CD14-positive monocyte (primary cell): ENCODE measurements around the gene MITF. TPM values are rescaled to one million over a fixed set of nuclear protein-coding genes. Genes with fewer than 3 reads are reported as not detected.

ENCODE experiments used
- DNase-seq, 3 donors: peaks; one replicate each; pipeline ENCODE4 v3.0.0-alpha.2; 2011 to 2022
- H2AFZ ChIP-seq: 2 replicates; pipeline ENCODE4 v1.6.0; 2012; ENCODE audit warnings: mild to moderate bottlenecking, low read depth, low read length, inconsistent platforms; ENCODE audit not compliant: insufficient read depth, poor library complexity, severe bottlenecking
- H3K27ac ChIP-seq, 2 donors: 1 replicate in 1 of 2; 2 replicates in 1 of 2; pipeline ENCODE4 v1.5.1; 2012 to 2013; ENCODE audit warnings: low read length in 2 of 2, control low read depth in 1 of 2, inconsistent platforms in 1 of 2, low read depth in 1 of 2, mild to moderate bottlenecking in 1 of 2
- H3K27me3 ChIP-seq, 2 donors: one replicate each; pipeline versions ENCODE4 v1.6.0 to v1.6.1; 2011 to 2013; ENCODE audit warnings: low read length in 2 of 2; ENCODE audit not compliant: control insufficient read depth in 2 of 2, insufficient read depth in 2 of 2
- H3K36me3 ChIP-seq, 2 donors: replicated peaks in 1 of 2; 1 replicate in 1 of 2; 2 replicates in 1 of 2; pipeline versions ENCODE4 v1.5.1 to v1.6.1; 2012 to 2013; ENCODE audit warnings: low read length in 2 of 2, control low read depth in 1 of 2, inconsistent platforms in 1 of 2, mild to moderate bottlenecking in 1 of 2; ENCODE audit not compliant: insufficient read depth in 2 of 2, control insufficient read depth in 1 of 2
- H3K4me1 ChIP-seq, 2 donors: 1 replicate in 1 of 2; 2 replicates in 1 of 2; pipeline versions ENCODE4 v1.5.1 to v1.6.1; 2012 to 2013; ENCODE audit warnings: low read length in 2 of 2, control low read depth in 1 of 2, inconsistent platforms in 1 of 2, mild to moderate bottlenecking in 1 of 2, moderate library complexity in 1 of 2; ENCODE audit not compliant: insufficient read depth in 2 of 2, control insufficient read depth in 1 of 2
- H3K4me2 ChIP-seq: replicated peaks from 2 replicates; pipeline ENCODE3; 2012; ENCODE audit warnings: low read length, moderate library complexity, mild to moderate bottlenecking; ENCODE audit not compliant: poor library complexity, severe bottlenecking; ENCODE audit errors: extremely low read depth
- H3K4me3 ChIP-seq, 3 experiments: fragments of 200-600 bp in 1 of 3; sonication (generic) in 1 of 3; replicated peaks in 1 of 3; 1 replicate in 2 of 3; 2 replicates in 1 of 3; pipeline ENCODE4 v1.5.1; 2011 to 2013; ENCODE audit warnings: low read length in 3 of 3, mild to moderate bottlenecking in 3 of 3, control low read depth in 2 of 3, low read depth in 2 of 3, inconsistent platforms in 1 of 3, moderate library complexity in 1 of 3
- H3K79me2 ChIP-seq: 2 replicates; pipeline ENCODE4 v1.6.0; 2012; ENCODE audit warnings: mild to moderate bottlenecking, control low read depth, inconsistent platforms, low read length, moderate library complexity; ENCODE audit not compliant: insufficient read depth
- H3K9ac ChIP-seq: 2 replicates; pipeline ENCODE4 v1.6.0; 2017; ENCODE audit warnings: low read length, mild to moderate bottlenecking; ENCODE audit not compliant: insufficient read depth, poor library complexity, severe bottlenecking
- H3K9me3 ChIP-seq, 2 donors: replicated peaks in 1 of 2; 1 replicate in 1 of 2; 2 replicates in 1 of 2; pipeline versions ENCODE4 v1.5.1 to v1.6.1; 2012 to 2013; ENCODE audit warnings: low read length in 2 of 2, control low read depth in 1 of 2; ENCODE audit not compliant: control insufficient read depth in 1 of 2, insufficient read depth in 1 of 2
- H4K20me1 ChIP-seq: 2 replicates; pipeline ENCODE4 v1.6.0; 2012; ENCODE audit warnings: mild to moderate bottlenecking, low read length, control low read depth, moderate library complexity; ENCODE audit not compliant: insufficient read depth
- H3K27ac Mint-ChIP-seq, 7 donors: one replicate each; pipeline ENCODE4 v1.8.0; 2020; ENCODE audit warnings: mild to moderate bottlenecking in 7 of 7, mixed read lengths in 7 of 7, moderate library complexity in 6 of 7, inconsistent platforms in 2 of 7
- H3K27me3 Mint-ChIP-seq, 3 donors: one replicate each; pipeline ENCODE4 v1.8.0; 2021 to 2022; ENCODE audit warnings: low read depth in 3 of 3, mild to moderate bottlenecking in 3 of 3, mixed read lengths in 3 of 3, moderate library complexity in 3 of 3, inconsistent platforms in 1 of 3
- H3K36me3 Mint-ChIP-seq, 2 donors: one replicate each; pipeline ENCODE4 v1.8.0; 2020; ENCODE audit warnings: mixed read lengths in 2 of 2, inconsistent platforms in 1 of 2, mild to moderate bottlenecking in 1 of 2
- H3K4me1 Mint-ChIP-seq: one replicate; pipeline ENCODE4 v1.8.0; 2020; ENCODE audit warnings: mild to moderate bottlenecking, mixed read lengths
- H3K4me3 Mint-ChIP-seq, 2 donors: one replicate each; pipeline ENCODE4 v1.8.0; 2020; ENCODE audit warnings: mild to moderate bottlenecking in 2 of 2, mixed read lengths in 2 of 2, moderate library complexity in 1 of 2
- H3K9me3 Mint-ChIP-seq, 7 donors: one replicate each; pipeline ENCODE4 v1.8.0; 2020 to 2022; ENCODE audit warnings: mixed read lengths in 7 of 7, mild to moderate bottlenecking in 6 of 7, moderate library complexity in 6 of 7, inconsistent platforms in 2 of 7
- WGBS: methylation state at CpG from one replicate; pipeline ENCODE4 v1.1.5; 2013; ENCODE audit warnings: missing lambda C conversion rate; ENCODE audit not compliant: insufficient coverage; 5-methylcytosine and 5-hydroxymethylcytosine counted together
- intact Hi-C, 2 donors: fragments of 100-400 bp; cut with micrococcal nuclease; formaldehyde crosslinking; loops; one replicate each; pipeline versions ENCODE4 v1.15.0 to v1.15.1; 2023
- polyA plus RNA-seq, 3 donors: library from polyadenylated mRNA; depleted of rRNA in 1 of 3; unstranded in 2 of 3; stranded (reverse) in 1 of 3; fragments of 300-500 nt in 2 of 3; fragments of >200 nt in 1 of 3; fragmentation: Illumina TruSeq in 2 of 3; gene quantifications; 1 replicate in 2 of 3; 2 replicates in 1 of 3; pipeline ENCODE4 v1.2.3, GENCODE V29; 2012 to 2021
- TF ChIP-seq, protein P1 (sequence below): fragments of 200-600 bp; IDR thresholded peaks from one replicate; pipeline ENCODE4 v1.8.0; 2022; ENCODE audit warnings: antibody characterized with exemption, mild to moderate bottlenecking

The MITF gene
- polyA plus RNA-seq, 3 donors, result 7.0 to 15.1 (median 12.1) TPM

DNA sequence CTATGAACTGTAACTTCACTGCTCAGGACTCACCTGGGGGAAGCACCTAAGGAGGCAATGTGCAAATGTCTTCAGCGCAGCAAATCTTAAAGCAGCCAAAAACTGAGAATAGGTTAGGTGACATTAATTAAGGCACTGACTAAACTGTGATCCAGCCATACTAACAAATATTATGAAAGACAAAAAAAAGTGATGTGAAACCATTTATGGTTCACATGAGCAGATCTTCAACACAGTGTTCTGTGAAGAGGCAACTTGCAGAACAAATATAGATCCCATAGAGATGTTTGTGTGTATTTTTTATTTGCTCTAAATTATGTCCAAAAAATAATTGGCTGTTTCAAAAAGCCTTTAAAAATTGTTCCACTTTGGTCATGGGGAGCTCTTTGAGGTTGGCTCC, 24.1 kb upstream of the MITF start:
- Mint-ChIP-seq H3K27me3 (peaks cover 0 to 3% (median 0%) of the 10 kb centered on the region in 3 donors), H3K4me1 (peaks cover 14% of the 10 kb centered on the region), H3K4me3 (no peak overlapping the region), H3K9me3 (peaks cover 0 to 1% (median 0%) of the 10 kb centered on the region in 7 donors), H3K27ac (peak overlapping the region in 1 of 7 donors; percentile 55), H3K36me3 (no peaks in the 10 kb centered on the region)
- no peaks in the 10 kb centered on the region for H3K36me3 ChIP-seq
- no peaks in the 10 kb centered on the region for H4K20me1 ChIP-seq
- intact Hi-C loops, result no loop called here
- peak; percentile 1 to 23 (median 5) for DNase-seq
- no peak overlapping the region for H3K27ac ChIP-seq
- no peak overlapping the region for H3K9ac ChIP-seq
- H3K27me3 ChIP-seq, result no peaks in the 10 kb centered on the region
- TF ChIP-seq, protein P1, sequence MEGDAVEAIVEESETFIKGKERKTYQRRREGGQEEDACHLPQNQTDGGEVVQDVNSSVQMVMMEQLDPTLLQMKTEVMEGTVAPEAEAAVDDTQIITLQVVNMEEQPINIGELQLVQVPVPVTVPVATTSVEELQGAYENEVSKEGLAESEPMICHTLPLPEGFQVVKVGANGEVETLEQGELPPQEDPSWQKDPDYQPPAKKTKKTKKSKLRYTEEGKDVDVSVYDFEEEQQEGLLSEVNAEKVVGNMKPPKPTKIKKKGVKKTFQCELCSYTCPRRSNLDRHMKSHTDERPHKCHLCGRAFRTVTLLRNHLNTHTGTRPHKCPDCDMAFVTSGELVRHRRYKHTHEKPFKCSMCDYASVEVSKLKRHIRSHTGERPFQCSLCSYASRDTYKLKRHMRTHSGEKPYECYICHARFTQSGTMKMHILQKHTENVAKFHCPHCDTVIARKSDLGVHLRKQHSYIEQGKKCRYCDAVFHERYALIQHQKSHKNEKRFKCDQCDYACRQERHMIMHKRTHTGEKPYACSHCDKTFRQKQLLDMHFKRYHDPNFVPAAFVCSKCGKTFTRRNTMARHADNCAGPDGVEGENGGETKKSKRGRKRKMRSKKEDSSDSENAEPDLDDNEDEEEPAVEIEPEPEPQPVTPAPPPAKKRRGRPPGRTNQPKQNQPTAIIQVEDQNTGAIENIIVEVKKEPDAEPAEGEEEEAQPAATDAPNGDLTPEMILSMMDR, result no peak
- no peak overlapping the region for H2AFZ ChIP-seq
- H3K79me2 ChIP-seq, result no peaks in the 10 kb centered on the region
- H3K4me2 ChIP-seq, result no peak overlapping the region
- peaks cover 7 to 8% of the 10 kb centered on the region in 2 donors for H3K4me1 ChIP-seq
- H3K9me3 ChIP-seq, result no peaks in the 10 kb centered on the region
- H3K4me3 ChIP-seq, result no peak overlapping the region
- no CpG with 5 or more reads among the region's 1 CpG for WGBS

GRCh38 chr3:69716119-69716518, 23.1 kb upstream of the MITF start:
- TF ChIP-seq, protein P1, result no peak
- Histone ChIP-seq H3K4me1 (peaks cover 7 to 8% of the 10 kb centered on the region in 2 donors), H3K79me2 (no peaks in the 10 kb centered on the region), H4K20me1 (no peaks in the 10 kb centered on the region), H3K9me3 (no peaks in the 10 kb centered on the region), H3K9ac (no peak overlapping the region), H3K4me3 (no peak overlapping the region), H2AFZ (no peak overlapping the region), H3K36me3 (no peaks in the 10 kb centered on the region), H3K27ac (no peak overlapping the region), H3K4me2 (no peak overlapping the region), H3K27me3 (no peaks in the 10 kb centered on the region)
- 71% methylated on average over 3 of the region's 5 CpGs for WGBS
- intact Hi-C loops, result no loop called here
- H3K4me3 Mint-ChIP-seq, result no peak overlapping the region
- peak overlapping the region in 1 of 7 donors; percentile 68 for H3K27ac Mint-ChIP-seq
- peaks cover 0 to 1% (median 0%) of the 10 kb centered on the region in 7 donors for H3K9me3 Mint-ChIP-seq
- H3K27me3 Mint-ChIP-seq, result peaks cover 0 to 3% (median 0%) of the 10 kb centered on the region in 3 donors
- DNase-seq, result no peak
- H3K36me3 Mint-ChIP-seq, result no peaks in the 10 kb centered on the region
- peaks cover 14% of the 10 kb centered on the region for H3K4me1 Mint-ChIP-seq
